PC-9 (cell line): ENCODE measurements around the gene TTC27.

ENCODE experiments used
- CTCF ChIP-seq: fragments of 200-600 bp; sonication (generic); conservative IDR thresholded peaks from 2 replicates; pipeline ENCODE4 v1.6.1; 2017; ENCODE audit warnings: mixed run types, antibody characterized with exemption, mild to moderate bottlenecking, moderate library complexity
- EZH2 ChIP-seq: fragments of 200-600 bp; sonication (generic); IDR thresholded peaks from 2 replicates; pipeline ENCODE4 v1.8.0; 2017; ENCODE audit warnings: antibody characterized with exemption, low read depth

DNA sequence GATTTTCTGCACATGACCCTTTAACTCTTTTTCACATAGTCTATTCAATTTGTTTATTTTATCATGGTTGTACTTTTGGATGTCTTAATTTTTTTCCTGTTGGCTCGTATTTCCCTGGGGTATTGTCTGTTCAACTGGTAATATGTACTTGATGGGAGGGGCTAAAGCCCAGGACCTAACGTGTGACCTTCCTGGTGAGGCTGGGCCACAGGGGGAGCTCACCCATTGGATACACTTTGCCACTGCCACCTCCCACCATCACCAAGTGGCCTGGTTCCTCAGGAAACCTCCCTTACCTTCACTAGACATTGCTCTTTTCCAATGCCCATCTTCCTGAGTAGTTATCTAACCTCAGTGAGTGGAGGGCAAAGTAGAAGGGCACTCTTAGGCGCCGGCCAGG, 175.0 kb downstream of the TTC27 start:
- TF ChIP-seq CTCF = no peak
- TF ChIP-seq EZH2 = no peak
